ENCODE measurements around the gene MYEOV.

MYEOV gene

DNA sequence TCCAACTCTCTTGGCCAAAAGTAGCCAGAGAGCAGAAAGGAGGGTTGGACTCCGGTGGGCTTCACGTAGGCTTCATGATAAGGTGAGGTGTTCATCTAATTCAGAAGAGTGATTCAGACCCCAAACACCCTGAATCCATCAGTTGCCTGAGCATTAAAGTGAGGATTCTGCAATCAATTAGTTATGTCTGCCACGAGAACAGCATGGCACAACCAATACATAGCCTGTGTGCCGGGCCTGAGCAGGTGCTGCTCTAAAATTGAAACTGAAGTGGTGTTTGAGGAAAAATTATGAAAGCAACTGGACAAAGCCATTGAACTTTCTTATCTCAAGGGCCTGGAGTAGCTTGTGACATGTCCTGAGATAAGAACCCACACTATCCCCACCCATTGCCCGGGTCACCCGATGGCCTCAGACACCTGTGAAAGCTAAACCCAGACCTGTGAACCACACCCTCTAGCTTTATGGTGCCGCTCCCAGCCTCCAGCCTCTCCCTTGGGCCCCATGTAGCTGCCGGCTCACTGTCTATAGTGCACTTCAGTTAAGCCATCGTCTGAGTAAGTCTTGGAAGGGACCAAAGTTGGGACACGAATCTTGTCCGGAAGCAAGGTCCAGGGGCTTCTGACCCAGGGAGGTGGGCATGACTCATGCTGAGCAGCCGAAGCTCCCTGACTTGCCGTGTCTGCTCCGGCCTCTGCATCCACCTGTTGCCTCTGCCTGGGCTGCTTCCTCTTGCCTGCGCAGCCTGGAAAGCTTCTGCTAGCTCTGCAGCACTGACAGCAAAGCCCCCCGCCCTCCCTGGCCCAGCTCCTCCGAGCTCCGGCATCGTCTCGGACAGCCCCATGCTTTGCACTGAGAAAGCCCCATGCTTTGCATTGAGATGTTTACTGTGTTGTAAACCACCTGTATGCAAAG lies 5.7 kb upstream of the MYEOV start:
- DNase-seq = no peak

- no peak for DNase-seq
Observed at GRCh38 chr11:69288883-69289242, 5.1 kb upstream of the MYEOV start.

- no peak for DNase-seq
Observed at GRCh38 chr11:69290806-69291205, 3.1 kb upstream of the MYEOV start.

- no peak for DNase-seq
Observed at GRCh38 chr11:69291459-69292110, 2.4 kb upstream of the MYEOV start.

DNA sequence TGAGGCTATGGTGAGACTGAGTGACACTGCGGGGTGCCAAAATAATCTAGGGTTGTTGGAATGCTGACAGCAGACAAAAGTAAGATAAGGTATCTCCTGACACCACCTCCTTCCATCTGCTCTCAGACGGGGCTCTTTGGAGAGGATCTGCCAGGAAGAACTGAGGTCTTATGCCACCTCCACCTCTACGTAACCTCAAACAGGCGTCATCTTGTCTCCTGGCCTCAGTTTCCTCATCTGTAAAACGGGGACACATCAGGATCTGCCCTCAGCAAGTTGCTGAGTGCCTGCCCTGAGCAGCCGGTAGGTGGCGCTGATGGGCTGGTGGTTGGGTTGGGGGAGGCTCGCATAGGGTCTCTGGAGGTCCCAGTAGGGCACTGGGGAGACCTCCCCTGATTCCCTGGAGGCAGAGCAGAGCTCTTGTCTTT lies 1.7 kb upstream of the MYEOV start:
- DNase-seq = no peak

GRCh38 chr11:69293087-69293486 lies 868 bp upstream of the MYEOV start:
- peak; percentile 68 for DNase-seq

DNA sequence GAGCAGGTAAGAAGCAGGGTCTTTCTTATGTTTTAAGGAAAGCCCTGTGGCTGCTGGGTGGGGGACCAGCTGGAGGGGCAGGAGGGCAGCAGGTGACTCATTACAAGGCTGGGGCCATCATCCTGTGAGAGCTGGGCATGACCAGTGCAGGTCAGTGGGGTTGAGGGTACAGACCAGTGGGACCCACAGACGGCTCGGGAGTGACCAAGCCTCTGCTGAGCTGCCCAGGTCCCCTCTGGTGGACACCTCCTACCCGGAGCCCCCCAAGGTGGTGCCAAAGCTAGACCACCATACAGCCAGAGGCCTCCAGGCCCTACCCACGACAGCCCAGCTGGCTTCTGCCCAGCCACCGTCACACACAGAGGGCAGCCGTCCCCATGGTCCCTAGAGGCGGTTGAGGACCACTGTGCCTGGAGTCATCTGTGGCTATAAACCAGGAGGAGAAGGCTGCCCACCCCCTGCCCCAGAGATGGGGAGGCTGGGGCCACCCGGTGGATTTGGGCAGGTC lies 670 bp downstream of the MYEOV start:
- no peak for DNase-seq

GRCh38 chr11:69295079-69295994 lies 1.4 kb downstream of the MYEOV start:
- no peak for DNase-seq

GRCh38 chr11:69295995-69296889 lies 2.3 kb downstream of the MYEOV start:
- no peak for DNase-seq

- peak; percentile 89 for DNase-seq
Observed at GRCh38 chr11:69296890-69297786, 3.2 kb downstream of the MYEOV start.

GRCh38 chr11:69297787-69298266 lies 3.9 kb downstream of the MYEOV start:
- no peak for DNase-seq

DNA sequence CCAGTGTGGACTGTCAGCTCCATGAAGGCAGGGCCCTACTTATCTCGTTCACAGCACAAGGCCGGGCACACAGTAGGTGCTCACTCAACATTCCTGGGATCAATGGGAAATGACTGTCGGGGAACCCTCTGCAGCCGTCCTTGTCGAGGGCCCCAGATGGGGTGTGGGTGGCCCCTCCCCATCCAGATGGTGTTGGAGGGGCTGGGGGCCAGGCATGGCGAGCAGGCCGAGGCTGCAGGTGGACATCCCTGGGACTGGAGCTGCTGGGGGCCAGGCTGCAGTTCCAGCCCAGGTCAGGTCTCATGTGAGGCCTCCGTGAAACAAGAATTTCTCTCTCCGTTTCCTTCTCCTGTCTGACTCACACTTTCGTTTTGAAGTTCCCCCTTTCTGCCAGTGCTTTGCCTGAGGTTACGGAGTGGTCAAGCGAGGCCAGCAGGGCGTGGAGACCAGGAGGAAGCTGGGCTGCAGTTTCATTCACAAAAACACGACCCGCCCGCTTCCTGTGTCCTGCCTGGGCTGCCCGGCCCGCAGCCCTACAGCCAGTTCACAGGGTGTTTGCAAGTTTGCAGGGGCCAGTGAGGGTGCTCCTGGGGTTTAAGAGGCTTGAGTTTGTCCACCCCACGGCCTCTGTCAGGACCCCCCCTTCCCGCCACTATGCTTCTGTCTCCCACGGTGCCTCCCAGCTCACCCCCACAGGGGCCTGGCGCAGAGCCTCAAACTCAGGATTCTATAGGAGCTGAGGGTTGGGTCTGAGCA lies 4.5 kb downstream of the MYEOV start:
- DNase-seq = no peak

DNA sequence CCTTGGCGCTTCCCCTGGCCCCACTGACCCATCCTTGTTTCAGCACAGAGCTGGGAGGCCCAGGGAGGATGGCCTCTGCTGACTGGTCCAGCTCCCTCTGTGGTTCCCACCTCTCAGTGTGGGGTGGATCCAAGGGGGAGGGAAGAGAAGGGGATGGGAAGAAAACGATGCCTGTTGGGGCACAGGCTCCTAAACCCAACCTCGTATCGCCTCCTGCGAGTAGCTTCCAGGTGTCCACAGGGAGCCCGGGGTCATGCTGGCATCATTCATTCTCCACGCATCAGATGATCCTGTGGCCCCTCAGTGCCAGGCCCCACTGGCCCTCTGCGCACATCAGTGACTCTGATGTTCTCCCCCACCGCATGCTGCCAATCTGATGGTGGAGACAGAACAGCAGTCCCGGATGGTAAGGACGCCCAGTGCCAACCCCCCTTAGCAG lies 5.1 kb downstream of the MYEOV start:
- DNase-seq = no peak

- no peak for DNase-seq
Observed at GRCh38 chr11:69299572-69299971, 5.6 kb downstream of the MYEOV start.

GRCh38 chr11:69300120-69301060 lies 6.4 kb downstream of the MYEOV start:
- no peak for DNase-seq

- DNase-seq = no peak
Observed at GRCh38 chr11:69301081-69301454, 7.1 kb downstream of the MYEOV start.

DNA sequence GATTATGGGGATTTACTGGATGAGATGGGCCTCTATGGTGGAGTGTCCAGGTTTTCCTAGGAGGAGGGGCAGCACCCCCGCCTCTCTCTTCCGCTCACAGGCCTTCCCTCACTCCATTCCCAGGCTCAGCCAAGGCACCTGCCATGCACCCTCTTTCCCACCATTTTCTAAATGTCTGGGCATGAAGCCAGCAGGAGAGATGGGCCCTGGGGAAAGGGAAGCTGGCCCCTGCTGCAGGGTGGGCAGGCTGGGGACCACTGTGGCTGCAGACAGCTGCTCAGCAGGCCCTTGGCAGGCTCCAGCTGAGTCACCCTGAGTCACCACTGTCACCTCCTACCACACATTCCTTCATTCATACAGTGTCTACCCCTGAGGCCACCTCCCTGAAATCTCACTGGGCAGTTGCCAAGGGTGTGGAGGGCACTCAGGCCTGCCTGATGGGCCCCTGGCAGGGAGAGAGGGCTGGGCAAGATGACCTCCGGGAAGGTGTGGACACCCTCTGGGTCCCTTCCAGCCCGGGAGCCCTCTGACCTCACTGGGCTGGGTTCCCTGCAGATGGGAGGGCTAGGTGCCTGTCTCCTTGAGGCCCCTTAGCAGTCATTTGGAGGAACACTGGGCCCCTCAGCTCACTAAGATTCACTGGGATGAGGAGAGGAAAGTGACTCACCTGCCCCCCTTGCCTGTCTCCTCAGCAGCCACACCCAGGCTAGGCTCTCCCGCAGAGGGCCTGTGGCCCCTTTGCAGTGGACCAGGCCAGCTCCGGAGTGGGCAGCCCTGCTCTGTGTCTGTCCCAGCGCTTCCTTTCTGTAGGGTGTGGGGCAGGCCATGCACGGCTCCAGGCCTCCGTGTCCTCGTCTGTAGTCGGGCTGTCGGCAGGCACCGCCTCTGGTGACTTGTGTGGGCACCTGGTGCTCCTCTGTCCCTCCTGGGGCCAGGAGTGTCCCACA lies 7.8 kb downstream of the MYEOV start:
- DNase-seq = peak; percentile 98
